Nephron progenitor cell (in vitro differentiated cells): Measurements from ENCODE around the gene RSL24D1.
A peak's percentile ranks its signal among the peaks of the same experiment; 100 is the strongest.

ENCODE experiments used
- DNase-seq: peaks from one replicate; pipeline ENCODE4 v3.0.0; 2021
- H3K27ac Mint-ChIP-seq: 2 replicates; pipeline ENCODE4 v1.8.0; 2021; ENCODE audit warnings: mild to moderate bottlenecking, moderate library complexity, mixed read lengths
- H3K27me3 Mint-ChIP-seq: 2 replicates; pipeline ENCODE4 v1.8.0; 2021; ENCODE audit warnings: mild to moderate bottlenecking, low read depth, mixed read lengths; ENCODE audit not compliant: poor library complexity
- H3K36me3 Mint-ChIP-seq: 2 replicates; pipeline ENCODE4 v1.8.0; 2021; ENCODE audit warnings: low read depth, mixed read lengths
- H3K4me1 Mint-ChIP-seq: 2 replicates; pipeline ENCODE4 v1.8.0; 2021; ENCODE audit warnings: mixed read lengths
- H3K4me3 Mint-ChIP-seq: 2 replicates; pipeline ENCODE4 v1.8.0; 2021; ENCODE audit warnings: mild to moderate bottlenecking, moderate library complexity, mixed read lengths
- H3K9me3 Mint-ChIP-seq: 2 replicates; pipeline ENCODE4 v1.8.0; 2021; ENCODE audit warnings: mild to moderate bottlenecking, moderate library complexity, mixed read lengths
- CTCF ChIP-seq: fragments of 200-600 bp; sonication (generic); IDR thresholded peaks from 2 replicates; pipeline ENCODE4 v1.5.0; 2021; ENCODE audit warnings: antibody characterized with exemption

RSL24D1 gene

GRCh38 chr15:55222588-55222987, 25.8 kb upstream of the RSL24D1 start:
- Mint-ChIP-seq H3K9me3 (no peaks in the 10 kb centered on the region), H3K27me3 (peaks cover 5% of the 10 kb centered on the region), H3K4me1 (peaks cover 17% of the 10 kb centered on the region), H3K36me3 (no peaks in the 10 kb centered on the region), H3K4me3 (no peak overlapping the region), H3K27ac (peak overlapping the region; percentile 17)
- no peak for TF ChIP-seq CTCF
- DNase-seq: no peak

- Mint-ChIP-seq H3K4me3 (no peak overlapping the region), H3K36me3 (no peaks in the 10 kb centered on the region), H3K9me3 (no peaks in the 10 kb centered on the region), H3K27me3 (peaks cover 5% of the 10 kb centered on the region), H3K27ac (no peak overlapping the region), H3K4me1 (peaks cover 17% of the 10 kb centered on the region)
- no peak for TF ChIP-seq CTCF
- no peak for DNase-seq
Observed at GRCh38 chr15:55221090-55222011, 24.6 kb upstream of the RSL24D1 start.

GRCh38 chr15:55220606-55221005, 23.9 kb upstream of the RSL24D1 start:
- H3K4me1 Mint-ChIP-seq: peaks cover 17% of the 10 kb centered on the region
- no peaks in the 10 kb centered on the region for H3K9me3 Mint-ChIP-seq
- no peak overlapping the region for H3K27ac Mint-ChIP-seq
- no peaks in the 10 kb centered on the region for H3K36me3 Mint-ChIP-seq
- no peak for DNase-seq
- peaks cover 5% of the 10 kb centered on the region for H3K27me3 Mint-ChIP-seq
- no peak for TF ChIP-seq CTCF
- H3K4me3 Mint-ChIP-seq: no peak overlapping the region

GRCh38 chr15:55218056-55218455, 21.3 kb upstream of the RSL24D1 start:
- Mint-ChIP-seq H3K36me3 (peaks cover 9% of the 10 kb centered on the region), H3K4me3 (no peak overlapping the region), H3K27ac (no peak overlapping the region), H3K9me3 (no peaks in the 10 kb centered on the region), H3K4me1 (peaks cover 17% of the 10 kb centered on the region), H3K27me3 (peaks cover 5% of the 10 kb centered on the region)
- no peak for DNase-seq
- TF ChIP-seq CTCF: no peak

- Mint-ChIP-seq H3K27me3 (peaks cover 4% of the 10 kb centered on the region), H3K9me3 (peaks cover 6% of the 10 kb centered on the region), H3K27ac (no peak overlapping the region), H3K36me3 (peaks cover 6% of the 10 kb centered on the region), H3K4me1 (no peaks in the 10 kb centered on the region), H3K4me3 (no peak overlapping the region)
- no peak for DNase-seq
- TF ChIP-seq CTCF: no peak
Observed at GRCh38 chr15:55204464-55204863, 7.7 kb upstream of the RSL24D1 start.

- Mint-ChIP-seq H3K4me1 (no peaks in the 10 kb centered on the region), H3K36me3 (peaks cover 18% of the 10 kb centered on the region), H3K27me3 (no peaks in the 10 kb centered on the region), H3K4me3 (no peak overlapping the region), H3K9me3 (peaks cover 19% of the 10 kb centered on the region), H3K27ac (no peak overlapping the region)
- TF ChIP-seq CTCF: no peak
- DNase-seq: no peak
Observed at GRCh38 chr15:55202206-55202605, 5.5 kb upstream of the RSL24D1 start.
